ENCODE measurements around the gene AK8.

Gene AK8

DNA sequence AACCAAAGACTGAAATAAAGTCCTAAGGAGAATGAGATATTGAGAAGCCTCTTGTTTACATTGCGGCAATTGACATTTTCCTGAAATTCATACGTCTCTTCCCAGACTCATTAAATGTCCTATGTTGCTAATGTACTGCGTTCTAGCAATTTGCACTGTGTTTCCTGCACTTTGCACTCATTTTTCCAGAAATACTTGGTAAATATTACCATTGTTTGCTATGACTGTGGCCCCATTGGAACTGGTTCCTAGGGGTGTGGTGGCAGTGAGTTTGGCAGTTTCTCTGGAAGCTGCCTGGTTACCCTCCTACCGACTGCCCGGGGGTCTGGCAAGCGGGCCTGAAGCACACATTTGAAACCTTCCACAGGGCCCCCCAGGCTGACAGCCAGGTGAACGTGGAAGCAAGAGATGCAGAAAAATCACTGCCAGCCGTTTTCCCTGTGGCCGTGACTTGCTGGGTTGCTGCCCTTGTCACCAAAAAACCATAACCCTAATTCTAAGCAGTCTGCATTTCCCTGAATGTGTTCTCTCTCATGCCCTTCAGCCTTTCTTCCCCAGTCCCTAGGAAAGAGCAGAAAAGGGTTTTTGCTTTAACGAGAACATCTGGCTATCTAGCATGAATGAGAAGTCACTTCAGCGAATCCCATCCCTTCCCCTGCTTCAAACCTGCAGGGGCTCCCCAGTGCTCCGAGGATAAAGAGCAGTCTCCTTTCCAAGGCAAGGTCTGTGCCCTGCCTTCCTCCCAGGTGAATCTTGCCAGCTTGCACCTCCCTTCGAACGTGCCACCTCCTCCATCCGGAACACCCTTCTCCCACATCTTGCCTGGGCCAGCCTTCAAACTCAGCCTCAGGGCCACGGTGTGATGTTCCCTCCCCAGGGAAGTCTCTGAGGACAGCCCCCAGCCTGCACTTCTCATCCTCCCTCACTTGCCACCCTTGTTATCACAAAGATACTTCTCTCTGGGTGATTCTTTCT, 84.2 kb downstream of the AK8 start:
- TF ChIP-seq CTCF (IDR thresholded peaks at IDR 0.05; ENCODE audit: extremely low read depth, missing control alignments), result no peak

GRCh38 chr9:132792547-132792946, 85.5 kb downstream of the AK8 start:
- TF ChIP-seq CTCF (IDR thresholded peaks at IDR 0.05; ENCODE audit: extremely low read depth, missing control alignments), result no peak
- no peak for DNase-seq (ENCODE audit: low spot score)

More for the DNA sequence above, 84.2 kb downstream of the AK8 start:
- DNase-seq (ENCODE audit: low spot score), result no peak

- no peak for TF ChIP-seq CTCF (IDR thresholded peaks at IDR 0.05; ENCODE audit: extremely low read depth, missing control alignments)
- DNase-seq (ENCODE audit: low spot score), result no peak
Measured at GRCh38 chr9:132791699-132792240, 86.3 kb downstream of the AK8 start.

GRCh38 chr9:132789719-132790118, 88.4 kb downstream of the AK8 start:
- no peak for DNase-seq (ENCODE audit: low spot score)
- no peak for TF ChIP-seq CTCF (IDR thresholded peaks at IDR 0.05; ENCODE audit: extremely low read depth, missing control alignments)

DNA sequence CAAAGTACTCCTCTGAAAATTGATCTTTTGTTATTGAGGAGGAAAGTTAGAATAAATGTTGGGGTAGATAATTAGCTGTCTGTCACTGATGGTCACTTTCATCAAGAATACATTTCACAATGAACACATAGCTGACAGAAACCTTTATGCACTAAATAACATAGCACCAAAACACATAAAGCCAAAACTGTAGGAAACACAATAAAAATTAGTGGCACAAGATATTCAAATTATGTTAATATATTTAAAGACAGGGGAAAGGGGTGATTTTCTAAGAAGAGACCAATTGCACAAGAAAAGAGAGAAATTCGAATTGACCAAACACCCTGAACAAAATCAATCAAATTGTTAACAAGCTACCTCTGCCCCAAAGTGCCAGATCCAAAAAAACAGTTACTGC, 89.7 kb downstream of the AK8 start:
- TF ChIP-seq CTCF (IDR thresholded peaks at IDR 0.05; ENCODE audit: extremely low read depth, missing control alignments), result no peak
- DNase-seq (ENCODE audit: low spot score), result no peak

- no peak for TF ChIP-seq CTCF (IDR thresholded peaks at IDR 0.05; ENCODE audit: extremely low read depth, missing control alignments)
- no peak for DNase-seq (ENCODE audit: low spot score)
Measured at GRCh38 chr9:132787748-132788159, 90.3 kb downstream of the AK8 start.

DNA sequence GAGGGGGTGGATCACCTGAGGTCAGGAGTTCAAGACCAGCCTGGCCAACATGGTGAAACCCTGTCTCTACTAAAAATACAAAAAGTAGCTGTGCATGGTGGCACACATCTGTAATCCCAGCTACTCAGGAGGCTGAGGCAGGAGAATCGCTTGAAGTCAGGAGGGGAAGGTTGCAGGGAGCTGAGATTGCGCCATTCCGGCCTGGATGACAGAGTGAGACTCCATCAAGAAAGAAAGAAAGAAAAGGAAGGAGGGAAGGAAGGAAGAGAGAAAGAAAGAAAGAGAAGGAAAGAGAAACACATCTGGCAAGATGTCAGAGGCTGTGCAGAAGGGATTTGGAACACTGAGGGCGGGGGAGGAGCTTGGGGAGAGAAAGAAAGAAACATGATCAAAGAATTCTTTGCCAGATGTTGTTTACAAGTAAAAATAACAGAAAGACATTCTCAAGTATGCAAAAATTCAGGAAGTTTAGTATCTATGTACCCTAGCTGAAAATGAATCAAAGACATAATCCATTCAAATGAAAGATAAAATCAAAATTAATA, 93.7 kb downstream of the AK8 start:
- no peak for TF ChIP-seq CTCF (IDR thresholded peaks at IDR 0.05; ENCODE audit: extremely low read depth, missing control alignments)

More for the DNA sequence above, 93.7 kb downstream of the AK8 start:
- DNase-seq (ENCODE audit: low spot score), result no peak

Data from GM20000 (cell line).